ENCODE data around the gene MMEL1.
"Not testable (repeated sequence)": the region's sequence is repeated elsewhere in the genome, so short reads cannot be mapped to it uniquely, and the experiment has no call there.

MMEL1 gene

DNA sequence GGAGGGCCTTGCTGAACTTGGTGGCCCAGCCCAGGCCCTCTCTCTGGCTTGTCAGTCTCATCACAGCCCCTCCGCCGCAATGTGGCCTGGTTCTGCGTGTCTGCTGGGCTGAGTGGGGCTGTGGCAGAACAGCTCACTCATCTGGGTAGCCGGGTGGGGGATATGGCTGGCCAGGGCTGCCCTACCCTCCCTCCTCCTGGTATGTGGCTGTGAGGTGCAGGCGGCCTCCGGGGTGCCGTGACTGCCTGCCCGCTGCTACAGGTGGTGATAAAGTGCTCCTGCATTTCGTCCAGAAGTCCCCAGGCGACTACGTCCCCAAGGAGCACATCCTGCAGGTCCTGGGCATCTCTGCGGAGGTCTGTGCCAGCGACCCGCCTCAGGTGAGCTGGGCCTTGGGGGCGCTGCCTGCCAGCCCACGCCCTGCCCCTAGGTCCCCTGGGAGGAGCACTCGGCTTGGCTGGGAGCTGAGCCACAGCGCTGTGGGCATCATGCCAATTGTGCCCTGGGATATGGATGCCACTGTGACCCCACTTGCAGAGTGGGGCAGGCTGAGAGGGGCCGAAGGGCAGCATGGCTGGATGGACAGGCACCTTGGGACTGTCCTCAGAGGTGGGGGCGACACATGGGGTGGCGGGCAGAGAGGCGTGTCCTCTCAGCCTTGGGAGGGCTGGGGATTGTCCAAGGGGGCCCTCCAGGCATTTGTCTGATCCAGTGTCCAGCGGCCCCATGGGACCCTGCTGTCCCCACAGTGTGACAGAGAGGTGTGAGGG, 44.0 kb downstream of the MMEL1 start:
- no peak for DNase-seq

DNA sequence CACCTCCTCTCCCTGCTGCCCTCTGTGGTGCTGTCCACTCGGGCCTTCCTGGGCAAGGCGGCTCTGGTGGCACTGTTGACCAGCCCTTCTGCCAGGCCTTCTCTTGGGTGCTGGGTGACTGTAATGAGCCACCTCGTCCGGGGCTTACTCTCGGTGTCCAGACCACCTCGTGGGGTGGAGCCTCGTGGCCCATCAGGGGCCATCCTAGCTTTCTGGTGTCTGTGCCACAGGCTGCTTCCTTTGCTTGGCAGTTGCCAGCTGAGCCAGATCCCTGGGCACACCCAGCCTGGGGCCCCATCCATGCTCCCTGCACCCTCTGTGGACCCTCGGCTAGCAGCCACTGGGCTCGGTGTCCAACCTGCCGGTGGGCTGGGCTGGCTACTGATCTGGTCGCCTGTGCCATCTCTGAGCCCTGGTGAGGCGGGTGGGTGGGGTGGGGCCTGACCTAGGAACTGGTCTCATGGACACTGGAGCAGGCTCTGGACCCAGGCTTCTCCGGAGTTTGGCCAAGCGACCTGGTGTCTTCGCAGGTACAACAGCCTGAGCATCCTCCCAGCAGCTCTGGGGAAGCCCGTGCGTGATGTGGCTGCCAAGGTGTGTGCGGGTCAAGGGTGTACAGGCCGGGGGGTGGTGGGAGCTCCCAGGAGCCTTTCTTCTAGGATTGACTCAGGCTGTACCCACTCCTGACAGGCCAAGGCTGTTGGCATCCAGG, 44.8 kb downstream of the MMEL1 start:
- DNase-seq: no peak

- peak; percentile 29 for DNase-seq
These were observed 45.6 kb downstream of the MMEL1 start for GRCh38 chr1:2587071-2587859.

DNA sequence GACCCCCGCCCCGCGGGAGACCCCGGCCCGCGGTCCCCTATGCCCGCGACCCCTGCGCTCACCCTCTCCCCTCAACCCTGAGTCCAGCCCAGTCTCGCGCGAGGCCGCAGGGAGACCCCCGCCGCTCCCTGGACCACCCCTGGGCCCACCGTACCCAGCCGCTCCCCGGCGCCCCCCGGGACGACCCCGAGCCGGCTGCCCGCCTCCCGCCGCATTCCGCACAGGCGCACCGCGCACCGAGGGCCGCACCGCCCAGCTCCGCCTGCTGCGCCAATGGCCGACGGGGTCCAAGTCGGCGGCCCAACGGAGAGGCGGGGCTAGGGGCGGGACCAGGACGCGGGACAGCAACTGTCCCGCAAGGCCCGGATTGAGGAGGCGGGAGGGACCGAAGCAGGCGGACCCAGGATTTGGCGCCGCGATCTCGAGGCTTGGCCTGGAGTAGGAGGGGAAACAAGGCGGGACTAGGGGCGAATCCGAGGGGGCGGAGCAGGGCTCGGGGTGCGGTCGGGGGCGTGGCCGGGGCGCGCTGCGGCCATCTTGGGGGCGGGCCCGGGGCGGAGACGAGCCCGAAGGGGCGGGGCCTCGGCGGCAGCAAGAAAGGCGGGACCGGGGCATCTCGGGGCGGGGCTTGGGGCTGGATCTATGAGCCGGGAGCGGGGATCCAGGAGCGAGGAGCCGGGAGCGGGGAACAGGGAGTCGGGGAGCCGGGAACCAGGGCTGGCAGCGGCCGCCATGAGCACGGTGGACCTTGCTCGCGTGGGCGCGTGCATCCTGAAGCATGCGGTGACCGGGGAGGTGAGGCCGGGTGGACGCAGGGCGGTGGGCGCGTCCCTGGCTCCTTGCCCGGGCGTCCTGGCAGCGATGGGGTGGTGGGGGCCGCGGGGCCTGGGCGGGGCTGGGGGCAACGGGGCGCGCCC, 46.4 kb downstream of the MMEL1 start, which contains the start of gene PRXL2B:
Gene PRXL2B, plus strand, starts transcription at position 624 of the 917 bp plus-strand sequence. Its CDS starts 109 bp downstream, at position 733.
- peak; percentile 99 for DNase-seq

DNA sequence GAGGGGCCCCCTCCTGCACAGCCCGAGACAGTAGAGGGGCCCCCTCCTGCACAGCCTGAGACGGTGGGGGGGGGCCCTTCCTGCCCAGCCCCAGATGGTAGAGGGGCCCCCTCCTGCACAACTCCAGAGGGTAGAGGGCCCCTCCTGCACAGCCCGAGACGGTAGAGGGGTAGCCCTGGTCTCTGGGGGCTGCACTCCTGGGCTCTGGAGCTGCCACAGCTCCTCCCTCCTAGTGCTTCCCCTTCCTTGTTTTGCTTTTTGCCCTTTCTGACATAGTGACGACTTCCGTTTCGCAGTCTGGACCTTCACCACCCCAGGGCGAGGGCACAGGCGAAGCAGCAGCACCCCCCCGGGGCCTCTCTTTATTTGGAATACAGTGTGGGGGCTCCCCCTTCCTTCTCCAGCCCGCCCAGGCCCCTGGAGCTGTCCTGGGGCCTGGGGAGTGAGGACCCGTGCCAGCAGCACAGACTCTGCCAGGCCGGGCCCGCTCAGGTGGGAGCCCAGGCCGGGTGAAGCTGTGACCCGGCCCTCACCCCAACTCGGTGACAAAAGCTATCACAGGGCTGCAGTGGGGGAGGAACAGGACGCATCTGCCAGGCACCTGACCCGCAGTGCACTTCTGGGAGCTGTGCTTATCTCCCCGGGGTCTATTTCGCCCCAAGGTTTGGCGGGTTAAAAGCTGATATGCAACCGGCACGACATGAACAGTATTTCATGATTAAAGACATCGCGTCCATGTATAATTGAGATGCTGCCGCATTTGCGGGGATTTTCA, 47.3 kb downstream of the MMEL1 start:
- DNase-seq: peak; percentile 70

GRCh38 chr1:2584686-2585317, 48.0 kb downstream of the MMEL1 start:
- DNase-seq: no peak

- no peak for DNase-seq
These were observed 48.9 kb downstream of the MMEL1 start for GRCh38 chr1:2583871-2584351.

- peak; percentile 33 for DNase-seq
These were observed 49.5 kb downstream of the MMEL1 start for GRCh38 chr1:2583331-2583791.

GRCh38 chr1:2582391-2582790, 50.4 kb downstream of the MMEL1 start:
- no peak for DNase-seq

- DNase-seq: no peak
These were observed 52.1 kb downstream of the MMEL1 start for GRCh38 chr1:2580691-2581090.

- no peak for DNase-seq
These were observed 54.1 kb downstream of the MMEL1 start for GRCh38 chr1:2578758-2579118.

- DNase-seq: peak; percentile 52
These were observed 55.2 kb downstream of the MMEL1 start for GRCh38 chr1:2577565-2578075.

DNA sequence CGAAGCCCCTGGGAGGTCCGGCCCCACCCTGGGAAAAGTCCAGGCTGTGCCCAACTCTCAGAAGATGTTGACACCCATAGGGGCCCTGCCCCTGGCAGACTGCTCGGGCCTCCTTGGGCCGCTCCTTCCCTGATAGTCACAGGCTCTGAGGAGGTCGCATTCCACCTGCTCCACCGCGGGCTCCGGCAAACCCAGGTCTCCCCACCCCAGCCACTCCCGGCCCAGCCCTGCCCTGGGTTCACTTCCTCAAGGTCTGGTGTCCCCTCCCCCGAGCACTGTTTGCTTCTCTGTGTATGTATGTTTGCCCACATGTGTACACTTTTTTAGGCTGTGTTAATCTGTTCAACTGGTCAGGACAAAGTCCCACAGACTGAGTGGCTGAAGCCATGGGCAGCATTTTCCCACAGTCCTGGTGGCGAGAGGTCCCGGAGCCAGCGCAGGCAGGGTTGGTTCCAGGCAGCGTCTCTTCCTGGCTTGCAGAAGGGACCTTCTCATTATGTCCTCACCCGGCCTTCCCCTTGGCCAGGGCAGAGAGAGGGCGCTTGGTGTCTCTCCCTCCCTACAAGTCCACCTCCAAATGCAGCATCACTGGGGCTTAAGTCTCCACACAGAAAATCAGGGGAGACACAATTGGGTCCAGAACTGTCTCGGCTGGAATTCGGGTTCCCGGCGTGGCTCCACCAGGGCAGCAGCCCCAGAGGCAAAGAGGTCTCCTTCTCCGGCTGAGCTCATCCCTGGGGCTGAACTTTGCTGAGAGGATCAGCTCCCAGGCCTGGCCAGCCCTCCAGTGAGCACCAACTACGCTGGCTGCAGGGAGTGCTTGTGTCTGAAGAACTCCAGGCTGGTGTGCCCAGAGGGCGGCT, 56.8 kb downstream of the MMEL1 start:
- no peak for DNase-seq

GRCh38 chr1:2574350-2574749, 58.5 kb downstream of the MMEL1 start:
- no peak for DNase-seq

DNA sequence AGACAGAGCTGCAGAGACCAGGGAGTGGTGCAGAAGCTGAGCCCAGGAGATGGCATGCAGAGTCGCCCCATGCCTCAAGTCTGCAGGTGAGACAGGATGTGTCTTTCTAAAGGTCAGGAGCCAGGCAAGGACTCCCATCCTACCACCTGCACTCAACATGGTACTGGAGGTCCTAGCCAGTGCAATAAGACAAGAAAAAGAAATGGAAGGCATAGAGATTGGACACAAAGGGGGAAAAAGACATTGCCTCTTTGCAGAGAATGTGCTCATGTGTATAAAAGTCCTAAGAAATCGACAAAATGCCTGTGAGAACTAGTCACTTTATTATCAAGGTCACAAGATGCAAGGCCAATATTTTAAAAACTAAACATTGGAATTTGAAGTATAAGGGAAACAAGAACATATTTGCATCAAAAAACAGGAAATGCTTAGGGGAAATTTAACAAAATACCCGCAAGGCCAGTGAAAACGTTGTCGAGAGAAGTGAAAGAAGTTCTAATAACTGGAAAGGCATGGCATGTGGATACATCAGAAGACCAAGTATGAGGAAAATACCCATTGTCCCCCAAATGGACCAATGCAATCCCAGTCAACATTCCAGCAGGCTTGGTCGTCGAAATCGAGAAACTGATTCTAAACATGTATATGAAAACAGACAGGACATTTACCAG, 59.4 kb downstream of the MMEL1 start:
- DNase-seq: no peak

GRCh38 chr1:2571348-2571747, 61.5 kb downstream of the MMEL1 start:
- DNase-seq: no peak

DNA sequence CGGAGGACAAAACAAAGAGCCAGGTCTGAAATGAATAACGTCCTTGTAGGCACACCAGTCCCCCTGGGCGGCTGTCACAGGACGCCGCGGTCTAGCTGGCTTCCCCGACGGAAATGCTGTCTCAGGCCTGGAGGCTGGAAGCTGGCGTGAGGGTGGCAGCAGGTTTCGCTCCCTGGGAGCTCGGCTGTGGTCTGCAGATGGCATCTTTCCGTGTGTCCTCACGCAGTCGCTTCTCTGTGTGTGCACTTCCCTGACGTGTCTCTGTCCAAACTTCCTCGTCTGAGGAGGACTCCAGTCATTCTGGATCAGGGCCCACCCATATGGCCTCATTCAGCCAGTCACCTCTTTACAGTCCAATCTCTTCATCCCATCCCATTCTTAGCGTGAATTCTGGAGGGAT, 62.5 kb downstream of the MMEL1 start:
- no peak for DNase-seq

- DNase-seq: not testable (repeated sequence)
These were observed 63.1 kb downstream of the MMEL1 start for GRCh38 chr1:2569703-2570102.

DNA sequence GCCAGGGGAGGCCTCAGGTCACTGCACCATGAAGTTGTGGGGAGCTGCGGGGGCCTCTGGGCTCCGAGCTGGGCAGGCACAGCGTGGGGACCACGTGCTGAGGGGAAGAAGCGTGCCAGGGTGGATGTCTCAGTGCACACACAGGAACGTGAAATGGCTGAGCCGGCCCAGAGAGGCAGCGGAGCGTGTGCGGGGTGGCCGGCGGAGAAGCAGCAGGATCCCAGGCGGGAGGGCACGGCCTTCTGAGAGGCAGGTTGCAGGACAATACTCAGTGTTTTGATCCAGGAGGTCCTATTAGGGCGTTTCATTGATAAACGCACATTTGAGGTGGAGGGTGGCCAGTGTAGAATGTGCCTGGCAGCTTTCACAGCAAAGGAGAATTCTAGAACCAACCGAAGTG, 63.8 kb downstream of the MMEL1 start:
- DNase-seq: no peak
